Smooth muscle cell of the pulmonary artery (primary cell): ENCODE results near the gene CHST7. TPM values are rescaled to one million over a fixed set of nuclear protein-coding genes. Genes with fewer than 3 reads are reported as not detected.

Source experiments
- total RNA-seq: library from RNA; depleted of rRNA; stranded (reverse); fragments of >200 nt; gene quantifications from 2 replicates; pipeline ENCODE4 v1.2.3, GENCODE V29; 2014

The CHST7 gene, protein sequence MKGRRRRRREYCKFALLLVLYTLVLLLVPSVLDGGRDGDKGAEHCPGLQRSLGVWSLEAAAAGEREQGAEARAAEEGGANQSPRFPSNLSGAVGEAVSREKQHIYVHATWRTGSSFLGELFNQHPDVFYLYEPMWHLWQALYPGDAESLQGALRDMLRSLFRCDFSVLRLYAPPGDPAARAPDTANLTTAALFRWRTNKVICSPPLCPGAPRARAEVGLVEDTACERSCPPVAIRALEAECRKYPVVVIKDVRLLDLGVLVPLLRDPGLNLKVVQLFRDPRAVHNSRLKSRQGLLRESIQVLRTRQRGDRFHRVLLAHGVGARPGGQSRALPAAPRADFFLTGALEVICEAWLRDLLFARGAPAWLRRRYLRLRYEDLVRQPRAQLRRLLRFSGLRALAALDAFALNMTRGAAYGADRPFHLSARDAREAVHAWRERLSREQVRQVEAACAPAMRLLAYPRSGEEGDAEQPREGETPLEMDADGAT
- 12.7 and 25.0 TPM in 2 replicates for total RNA-seq

GRCh38 chrX:46573331-46573891 is at the start of gene CHST7:
CHST7 (plus strand) TSS chrX:46573765; CDS start chrX:46573932, 167 bp downstream.

GRCh38 chrX:46545111-46546005 is 28.2 kb upstream of the CHST7 start, which contains the start of gene ZNF674:
ZNF674 (minus strand) TSS chrX:46545421; CDS start chrX:46542087, 3,334 bp downstream.

Other genes with a start within 250 kb of the CHST7 start
- gene ZNF674, start 28.3 kb upstream of the CHST7 start, total RNA-seq = 4.2 and 8.1 TPM in 2 replicates
- 55.5 and 119 TPM in 2 replicates for gene SLC9A7, start 185.4 kb downstream of the CHST7 start, total RNA-seq